Common myeloid progenitor, CD34-positive (primary cell): ENCODE data around the gene DGKB.

Experiments used
- CTCF ChIA-PET: fragments of 350-600 bp; sonication (Branson Sonifier 250); formaldehyde crosslinking; loops from one replicate; lab custom pipeline; 2021; ENCODE audit warnings: antibody characterized with exemption; lab: Charles Lee
- POLR2A ChIA-PET: fragments of 350-600 bp; sonication (Branson Sonifier 250); formaldehyde crosslinking; loops from one replicate; lab custom pipeline; 2021; ENCODE audit warnings: antibody characterized with exemption; lab: Charles Lee
- DNase-seq, 3 donors: peaks; one replicate each; pipeline versions ENCODE4 v3.0.0 to v3.0.0-alpha.2; 2013
- H3K27ac ChIP-seq, 2 experiments: 1 replicate in 1 of 2; 2 replicates in 1 of 2; pipeline ENCODE4 v1.7.0; 2013; ENCODE audit warnings: inconsistent platforms in 2 of 2, low read length in 2 of 2, mild to moderate bottlenecking in 2 of 2, low read depth in 1 of 2, moderate library complexity in 1 of 2; ENCODE audit not compliant: severe bottlenecking in 2 of 2, insufficient read depth in 1 of 2, poor library complexity in 1 of 2
- H3K27me3 ChIP-seq, 5 experiments: replicated peaks in 2 of 5; 1 replicate in 3 of 5; 2 replicates in 2 of 5; pipeline versions ENCODE4 v1.6.1 to v1.7.0; 2013; ENCODE audit warnings: low read length in 4 of 5, mild to moderate bottlenecking in 2 of 5, moderate library complexity in 2 of 5, inconsistent platforms in 1 of 5; ENCODE audit not compliant: insufficient read depth in 5 of 5, control insufficient read depth in 4 of 5
- H3K36me3 ChIP-seq, 4 experiments: 1 replicate in 2 of 4; 2 replicates in 2 of 4; pipeline versions ENCODE4 v1.6.1 to v1.7.0; 2013; ENCODE audit warnings: low read length in 3 of 4, control low read depth in 1 of 4, mild to moderate bottlenecking in 1 of 4; ENCODE audit not compliant: control insufficient read depth in 4 of 4, insufficient read depth in 4 of 4
- H3K4me1 ChIP-seq, 4 experiments: 1 replicate in 3 of 4; 2 replicates in 1 of 4; pipeline versions ENCODE4 v1.6.1 to v1.7.1; 2013; ENCODE audit warnings: low read length in 3 of 4, mild to moderate bottlenecking in 3 of 4, control low read depth in 1 of 4, inconsistent platforms in 1 of 4, moderate library complexity in 1 of 4; ENCODE audit not compliant: control insufficient read depth in 4 of 4, insufficient read depth in 4 of 4; ENCODE audit errors: control extremely low read depth in 1 of 4
- H3K4me3 ChIP-seq, 7 experiments: 1 replicate in 4 of 7; 2 replicates in 3 of 7; pipeline versions ENCODE4 v1.5.1 to v1.7.0; 2013; ENCODE audit warnings: mild to moderate bottlenecking in 7 of 7, low read length in 6 of 7, moderate library complexity in 6 of 7, inconsistent platforms in 2 of 7, low read depth in 2 of 7, control low read depth in 1 of 7; ENCODE audit not compliant: insufficient read depth in 4 of 7, control insufficient read depth in 1 of 7; ENCODE audit errors: extremely low read depth in 1 of 7
- H3K9me3 ChIP-seq, 5 experiments: 1 replicate in 4 of 5; 2 replicates in 1 of 5; pipeline versions ENCODE4 v1.6.1 to v1.7.1; 2013; ENCODE audit warnings: low read length in 4 of 5, mild to moderate bottlenecking in 2 of 5, inconsistent platforms in 1 of 5, low read depth in 1 of 5, moderate library complexity in 1 of 5; ENCODE audit not compliant: control insufficient read depth in 4 of 5, insufficient read depth in 2 of 5; ENCODE audit errors: control extremely low read depth in 1 of 5
- WGBS: methylation state at CpG from one replicate; pipeline ENCODE4 v1.1.5; 2013; ENCODE audit not compliant: insufficient coverage; 5-methylcytosine and 5-hydroxymethylcytosine counted together

The DGKB gene

DNA sequence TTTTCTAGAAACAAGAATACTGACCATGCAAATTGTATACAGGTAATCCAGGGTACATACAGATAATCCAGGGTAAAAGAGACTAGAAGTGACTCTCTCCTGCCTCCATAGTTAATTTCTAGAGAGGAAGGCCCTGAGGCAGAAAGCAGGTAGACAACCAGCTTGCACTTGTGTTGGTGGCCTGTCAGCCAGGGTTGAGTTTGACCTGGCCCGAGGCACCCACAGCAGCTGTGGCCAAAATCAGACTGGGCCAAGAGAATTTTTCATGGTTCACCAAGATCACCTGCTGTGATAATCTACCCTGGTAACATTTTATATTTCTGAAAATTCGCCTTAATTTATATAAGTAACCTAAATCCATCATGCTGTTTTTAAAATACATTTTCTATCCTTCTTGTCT lies 526.6 kb downstream of the DGKB start:
- WGBS = 80% methylated on average over 1 of the region's 2 CpGs
- no peak for DNase-seq
- H3K9me3 ChIP-seq = no peaks in the 10 kb centered on the region
- no peaks in the 10 kb centered on the region for H3K27me3 ChIP-seq
- no peaks in the 10 kb centered on the region for H3K36me3 ChIP-seq
- ChIA-PET CTCF (no interaction called here), POLR2A (no interaction called here)
- no peak overlapping the region for H3K27ac ChIP-seq
- no peak overlapping the region for H3K4me3 ChIP-seq
- no peaks in the 10 kb centered on the region for H3K4me1 ChIP-seq

DNA sequence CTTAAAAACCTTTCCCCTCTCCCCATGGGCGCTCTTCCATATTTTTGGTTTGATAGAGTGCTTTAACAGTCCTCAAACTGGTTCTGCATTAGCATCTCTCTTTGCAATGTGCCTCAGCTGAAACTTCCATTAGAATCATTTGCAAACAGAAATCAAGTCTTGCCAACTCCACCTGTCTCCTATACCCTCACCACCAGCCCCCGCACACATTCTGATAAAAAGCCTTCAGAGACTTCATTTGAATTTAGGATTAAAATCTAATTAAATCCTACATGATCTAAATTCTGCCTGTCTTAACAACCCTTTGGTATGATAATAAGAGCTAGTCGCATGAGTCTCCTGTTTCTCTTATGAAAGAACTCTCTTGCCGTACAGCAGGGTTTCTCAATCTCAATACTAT lies 528.2 kb downstream of the DGKB start:
- H3K4me1 ChIP-seq = no peaks in the 10 kb centered on the region
- ChIA-PET POLR2A (no interaction called here), CTCF (no interaction called here)
- no peak for DNase-seq
- H3K27ac ChIP-seq = no peak overlapping the region
- H3K27me3 ChIP-seq = no peaks in the 10 kb centered on the region
- 100% methylated on average over 3 of the region's 4 CpGs for WGBS
- no peaks in the 10 kb centered on the region for H3K36me3 ChIP-seq
- no peak overlapping the region for H3K4me3 ChIP-seq
- no peaks in the 10 kb centered on the region for H3K9me3 ChIP-seq

DNA sequence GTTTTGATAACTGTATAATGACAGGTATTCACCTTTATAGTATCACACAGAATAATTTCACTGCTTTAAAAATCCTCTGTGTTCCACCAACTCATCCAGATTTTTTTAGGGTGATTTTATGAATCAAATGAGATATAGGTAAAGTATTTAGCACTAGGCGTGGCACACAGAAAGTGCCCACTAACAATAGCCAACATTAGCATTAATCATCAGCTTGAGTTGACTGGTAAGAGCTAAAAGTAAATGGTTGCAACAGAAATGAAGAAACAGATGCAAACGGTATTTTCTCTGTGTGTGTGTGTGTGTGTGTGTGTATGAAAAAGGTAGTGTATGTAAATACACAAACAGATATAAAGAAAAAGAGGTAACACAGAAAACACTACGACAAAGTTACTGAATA lies 534.3 kb downstream of the DGKB start:
- WGBS = 100% methylated on average over 1 of the region's 3 CpGs
- CTCF ChIA-PET = no interaction called here

DNA sequence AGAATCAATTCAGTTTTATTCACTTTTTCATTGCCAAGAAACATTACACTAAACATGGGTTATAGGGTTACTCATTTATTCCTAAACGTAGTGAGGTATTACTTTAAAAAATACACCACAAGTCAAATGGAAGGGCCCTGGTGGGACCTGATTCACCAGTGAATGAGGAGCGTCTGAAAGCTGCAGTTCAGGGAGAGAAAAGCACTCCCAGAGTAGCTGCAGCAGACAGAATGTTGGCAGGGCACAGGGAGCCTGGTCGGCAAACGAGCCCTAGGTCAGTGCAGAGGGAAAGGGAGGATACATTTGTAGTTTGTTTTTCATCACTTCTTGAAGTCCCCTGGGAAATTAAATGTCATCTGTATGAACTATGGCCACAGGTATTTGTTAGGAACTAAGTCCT lies 551.4 kb downstream of the DGKB start:
- CTCF ChIA-PET = no interaction called here
- H3K9me3 ChIP-seq = no peaks in the 10 kb centered on the region
- no peaks in the 10 kb centered on the region for H3K27me3 ChIP-seq
- POLR2A ChIA-PET = no interaction called here
- 67% methylated on average over 3 of the region's 4 CpGs for WGBS
- H3K4me1 ChIP-seq = no peaks in the 10 kb centered on the region
- no peak overlapping the region for H3K4me3 ChIP-seq
- H3K27ac ChIP-seq = no peak overlapping the region
- no peak for DNase-seq
- no peaks in the 10 kb centered on the region for H3K36me3 ChIP-seq

More for the DNA sequence above, 534.3 kb downstream of the DGKB start:
- no peak for DNase-seq
- no peaks in the 10 kb centered on the region for H3K36me3 ChIP-seq
- H3K4me3 ChIP-seq = no peak overlapping the region
- H3K9me3 ChIP-seq = no peaks in the 10 kb centered on the region
- H3K4me1 ChIP-seq = no peaks in the 10 kb centered on the region
- POLR2A ChIA-PET = no interaction called here
- no peaks in the 10 kb centered on the region for H3K27me3 ChIP-seq
- no peak overlapping the region for H3K27ac ChIP-seq

DNA sequence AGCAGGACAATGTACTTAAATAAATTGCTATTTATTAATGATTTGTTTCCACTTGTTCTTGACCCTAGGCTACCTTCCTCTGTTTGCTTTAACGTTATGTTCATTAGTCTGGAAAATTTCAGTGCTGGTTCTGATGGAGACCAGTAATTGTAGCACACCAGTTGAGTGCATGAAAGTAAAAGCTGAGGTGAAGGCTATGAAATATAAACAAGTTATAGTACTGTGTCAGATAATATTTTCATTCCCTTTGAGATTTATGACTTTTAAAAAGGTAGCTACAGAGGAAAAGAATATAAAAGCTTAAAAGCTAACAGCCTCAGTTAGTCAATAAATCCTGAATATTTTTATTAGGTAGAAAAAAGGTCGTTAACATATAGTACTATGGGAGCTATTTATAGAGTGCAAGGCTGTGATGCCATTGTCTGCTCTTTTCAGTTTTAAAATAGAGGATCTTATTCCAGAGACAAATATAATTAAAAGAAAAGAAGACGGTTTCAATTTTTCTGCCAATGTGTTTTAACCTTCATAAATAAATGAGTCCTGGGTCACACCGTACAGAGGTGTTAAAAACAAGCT lies 561.3 kb downstream of the DGKB start:
- Histone ChIP-seq H3K4me3 (no peak overlapping the region), H3K9me3 (no peaks in the 10 kb centered on the region), H3K36me3 (no peaks in the 10 kb centered on the region), H3K4me1 (no peaks in the 10 kb centered on the region), H3K27me3 (no peaks in the 10 kb centered on the region), H3K27ac (no peak overlapping the region)
- WGBS = 100% methylated on average over 1 of the region's 4 CpGs
- DNase-seq = no peak
- ChIA-PET POLR2A (no interaction called here), CTCF (no interaction called here)

DNA sequence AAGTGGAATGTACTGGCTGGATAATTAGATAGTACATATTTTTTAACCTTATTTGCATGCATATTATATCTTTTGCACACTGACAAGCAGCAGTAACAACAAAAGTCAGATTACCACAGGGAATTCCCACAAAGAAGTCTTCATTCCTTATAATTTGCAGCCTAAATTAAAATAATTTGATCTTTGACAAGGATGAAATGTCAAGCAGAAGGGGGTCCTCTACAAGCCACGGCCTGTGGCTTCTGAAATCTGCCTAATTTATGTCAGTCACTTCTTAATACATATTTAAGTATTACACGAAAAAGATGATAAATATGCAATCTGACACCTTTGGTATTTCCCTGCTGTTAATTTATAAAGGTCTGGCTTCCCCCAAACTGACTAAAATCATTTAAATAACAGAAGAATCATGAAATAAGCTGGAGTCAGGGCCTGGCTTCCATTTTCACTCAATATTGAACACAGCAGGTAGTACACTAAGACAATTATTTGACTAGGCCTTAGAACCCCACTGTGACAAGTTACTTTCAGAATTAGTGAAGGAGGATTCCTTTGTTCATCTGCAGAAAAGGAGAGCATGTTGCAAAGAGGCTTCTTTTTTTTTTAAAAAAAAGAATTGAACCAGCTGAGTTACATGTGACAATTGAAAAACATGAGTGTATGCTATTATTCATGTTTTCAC lies 562.0 kb downstream of the DGKB start:
- Histone ChIP-seq H3K27me3 (no peaks in the 10 kb centered on the region), H3K4me3 (no peak overlapping the region), H3K27ac (no peak overlapping the region), H3K4me1 (no peaks in the 10 kb centered on the region), H3K36me3 (no peaks in the 10 kb centered on the region), H3K9me3 (no peaks in the 10 kb centered on the region)
- CTCF ChIA-PET = no interaction called here
- POLR2A ChIA-PET = no interaction called here
- no CpG with 5 or more reads among the region's 2 CpGs for WGBS
- DNase-seq = no peak

DNA sequence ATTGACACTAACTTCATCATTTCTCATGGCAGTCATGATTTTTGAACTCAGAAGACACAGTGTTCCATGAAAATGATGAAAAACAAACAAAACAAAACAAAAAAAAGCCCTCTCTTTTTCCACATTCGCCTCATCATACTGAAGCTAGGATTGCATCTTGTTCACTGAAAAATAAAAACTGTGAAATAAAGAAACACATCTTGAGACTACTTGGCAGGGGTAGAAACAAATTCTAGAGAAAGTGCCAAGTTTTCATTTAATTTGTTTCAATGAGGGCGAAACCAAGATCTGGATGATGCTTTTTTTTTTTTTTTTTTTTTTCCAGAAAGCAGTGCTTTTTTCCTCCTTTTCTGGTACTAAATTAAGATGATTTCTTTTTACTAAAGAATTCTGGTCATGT lies 562.7 kb downstream of the DGKB start:
- CTCF ChIA-PET = no interaction called here
- Histone ChIP-seq H3K4me3 (no peak overlapping the region), H3K9me3 (no peaks in the 10 kb centered on the region), H3K27ac (no peak overlapping the region), H3K4me1 (no peaks in the 10 kb centered on the region), H3K27me3 (no peaks in the 10 kb centered on the region), H3K36me3 (no peaks in the 10 kb centered on the region)
- WGBS = no CpG with 5 or more reads among the region's 2 CpGs
- DNase-seq = no peak
- POLR2A ChIA-PET = no interaction called here
